CD4-positive, alpha-beta T cell treated with Interleukin-10 for 1 hour (primary cell): Measurements from ENCODE around the gene VWF.

Experiments
- DNase-seq: peaks from one replicate; pipeline ENCODE4 v3.0.0-alpha.2; 2020

The VWF gene

GRCh38 chr12:6074979-6075585 lies 49.4 kb downstream of the VWF start:
- peak; percentile 3 for DNase-seq

GRCh38 chr12:6074427-6074826 lies 50.0 kb downstream of the VWF start:
- DNase-seq, result peak; percentile 23

GRCh38 chr12:6073426-6073825 lies 51.0 kb downstream of the VWF start:
- DNase-seq, result no peak

GRCh38 chr12:6072302-6072752 lies 52.1 kb downstream of the VWF start:
- no peak for DNase-seq

GRCh38 chr12:6071589-6071988 lies 52.9 kb downstream of the VWF start:
- no peak for DNase-seq

GRCh38 chr12:6070472-6071257 lies 53.8 kb downstream of the VWF start:
- DNase-seq, result no peak

- DNase-seq, result peak; percentile 1
Observed at GRCh38 chr12:6069437-6070093, 54.9 kb downstream of the VWF start.

GRCh38 chr12:6068227-6068626 lies 56.2 kb downstream of the VWF start:
- no peak for DNase-seq

GRCh38 chr12:6067152-6067916 lies 57.1 kb downstream of the VWF start:
- DNase-seq, result no peak

GRCh38 chr12:6066651-6067050 lies 57.8 kb downstream of the VWF start:
- DNase-seq, result no peak

GRCh38 chr12:6065863-6066199 lies 58.6 kb downstream of the VWF start:
- no peak for DNase-seq

- DNase-seq, result no peak
Observed at GRCh38 chr12:6065131-6065862, 59.2 kb downstream of the VWF start.

GRCh38 chr12:6062757-6063735 lies 61.4 kb downstream of the VWF start:
- DNase-seq, result peak; percentile 54

- DNase-seq, result no peak
Observed at GRCh38 chr12:6062395-6062756, 62.1 kb downstream of the VWF start.

- no peak for DNase-seq
Observed at GRCh38 chr12:6061660-6062059, 62.8 kb downstream of the VWF start.

GRCh38 chr12:6059860-6060565 lies 64.5 kb downstream of the VWF start:
- no peak for DNase-seq

- no peak for DNase-seq
Observed at GRCh38 chr12:6059221-6059620, 65.2 kb downstream of the VWF start.

- no peak for DNase-seq
Observed at GRCh38 chr12:6058481-6059161, 65.8 kb downstream of the VWF start.

- no peak for DNase-seq
Observed at GRCh38 chr12:6057700-6058099, 66.8 kb downstream of the VWF start.
